Osteoblast (primary cell): ENCODE data around the gene ATP2B3. TPM values are rescaled to one million over a fixed set of nuclear protein-coding genes. Genes with fewer than 3 reads are reported as not detected.

Experiments used
- DNase-seq: peaks from one replicate; pipeline ENCODE4 v3.0.0; 2011; ENCODE audit warnings: low spot score, mixed read lengths; ENCODE audit not compliant: insufficient read length; ENCODE audit errors: missing footprints
- H2AFZ ChIP-seq: 2 replicates; pipeline ENCODE4 v1.6.0; 2011; ENCODE audit warnings: mild to moderate bottlenecking, low read length
- H3K27ac ChIP-seq: 2 replicates; pipeline ENCODE4 v1.5.1; 2011; ENCODE audit warnings: mild to moderate bottlenecking, low read depth, low read length, moderate library complexity
- H3K27me3 ChIP-seq: 2 replicates; pipeline ENCODE4 v1.6.0; 2012; ENCODE audit warnings: mild to moderate bottlenecking, control low read depth, inconsistent platforms, low read length, moderate library complexity; ENCODE audit not compliant: insufficient read depth
- H3K36me3 ChIP-seq: 2 replicates; pipeline ENCODE4 v1.5.1; 2011; ENCODE audit warnings: mild to moderate bottlenecking, low read length, control low read depth, moderate library complexity; ENCODE audit not compliant: insufficient read depth
- H3K4me1 ChIP-seq: 2 replicates; pipeline ENCODE4 v1.5.1; 2011; ENCODE audit warnings: mild to moderate bottlenecking, low read length, control low read depth, moderate library complexity; ENCODE audit not compliant: insufficient read depth
- H3K4me2 ChIP-seq: 2 replicates; pipeline ENCODE4 v1.6.0; 2011; ENCODE audit warnings: mild to moderate bottlenecking, low read length; ENCODE audit not compliant: insufficient read depth
- H3K4me3 ChIP-seq: fragments of 200-600 bp; sonication (generic); 3 replicates; pipeline ENCODE4 v1.5.1; 2012; ENCODE audit warnings: mild to moderate bottlenecking, low read length, inconsistent platforms; ENCODE audit not compliant: insufficient read depth
- H3K79me2 ChIP-seq: 2 replicates; pipeline ENCODE4 v1.6.0; 2012; ENCODE audit warnings: mild to moderate bottlenecking, low read length, control low read depth, inconsistent platforms; ENCODE audit not compliant: insufficient read depth
- H3K9me3 ChIP-seq: 2 replicates; pipeline ENCODE4 v1.5.1; 2011; ENCODE audit warnings: low read depth, low read length, control low read depth
- H4K20me1 ChIP-seq: 2 replicates; pipeline ENCODE4 v1.6.0; 2012; ENCODE audit warnings: mild to moderate bottlenecking, low read length, control low read depth; ENCODE audit not compliant: insufficient read depth
- total RNA-seq: library from RNA; depleted of rRNA; stranded (reverse); fragments of >200 nt; gene quantifications from 2 replicates; pipeline ENCODE4 v1.2.3, GENCODE V29; 2012
- TF ChIP-seq, protein P1 (sequence below): IDR thresholded peaks from 2 replicates; pipeline ENCODE4 v1.5.1; 2011; ENCODE audit warnings: mild to moderate bottlenecking, low read depth, low read length, moderate library complexity; ENCODE audit errors: extremely low read depth

ATP2B3 gene
- total RNA-seq, 1 donor: not detected

DNA sequence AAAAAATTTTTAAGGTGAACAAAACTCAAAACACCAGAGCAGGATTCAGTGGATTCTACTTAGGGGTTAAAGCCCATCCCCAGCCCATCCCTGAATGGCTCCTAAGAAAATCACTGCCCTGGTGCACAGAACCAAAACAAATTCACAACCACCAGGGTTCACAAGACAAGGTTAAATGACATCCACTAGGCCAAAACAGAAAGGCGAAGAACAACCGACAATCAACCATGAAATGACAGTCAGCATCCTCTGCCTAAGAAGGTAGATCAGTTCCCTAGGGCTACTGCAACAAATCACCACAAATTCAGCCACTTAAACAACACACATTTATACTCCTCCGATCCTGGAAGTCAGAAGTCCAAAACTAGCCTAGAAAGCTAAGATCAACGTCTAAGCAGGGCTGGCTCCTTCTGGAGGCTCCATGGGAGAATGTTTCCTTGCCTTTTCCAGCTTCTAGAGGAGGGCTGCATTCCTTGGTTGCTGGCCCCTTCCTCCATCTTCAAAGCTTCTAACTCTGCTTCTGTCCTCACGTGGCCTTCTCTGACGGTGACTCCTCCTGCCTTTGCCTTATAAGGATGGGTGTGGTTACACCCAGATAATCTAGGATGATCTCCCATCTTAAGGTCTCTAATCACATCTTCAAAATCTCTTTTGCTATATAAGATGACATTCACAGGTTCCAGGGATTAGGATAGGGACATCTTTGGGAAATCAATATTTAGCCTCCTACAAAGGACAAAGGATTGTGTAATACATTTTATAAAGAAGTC is 79.7 kb downstream of the ATP2B3 start:
- H3K9me3 ChIP-seq: no peaks in the 10 kb centered on the region
- no peak overlapping the region for H3K4me3 ChIP-seq
- no peak overlapping the region for H2AFZ ChIP-seq
- no peak overlapping the region for H3K27ac ChIP-seq
- H3K36me3 ChIP-seq: peaks cover 3% of the 10 kb centered on the region
- H3K4me2 ChIP-seq: no peak overlapping the region
- DNase-seq: peak; percentile 73
- peaks cover 21% of the 10 kb centered on the region for H4K20me1 ChIP-seq
- TF ChIP-seq, protein P1, sequence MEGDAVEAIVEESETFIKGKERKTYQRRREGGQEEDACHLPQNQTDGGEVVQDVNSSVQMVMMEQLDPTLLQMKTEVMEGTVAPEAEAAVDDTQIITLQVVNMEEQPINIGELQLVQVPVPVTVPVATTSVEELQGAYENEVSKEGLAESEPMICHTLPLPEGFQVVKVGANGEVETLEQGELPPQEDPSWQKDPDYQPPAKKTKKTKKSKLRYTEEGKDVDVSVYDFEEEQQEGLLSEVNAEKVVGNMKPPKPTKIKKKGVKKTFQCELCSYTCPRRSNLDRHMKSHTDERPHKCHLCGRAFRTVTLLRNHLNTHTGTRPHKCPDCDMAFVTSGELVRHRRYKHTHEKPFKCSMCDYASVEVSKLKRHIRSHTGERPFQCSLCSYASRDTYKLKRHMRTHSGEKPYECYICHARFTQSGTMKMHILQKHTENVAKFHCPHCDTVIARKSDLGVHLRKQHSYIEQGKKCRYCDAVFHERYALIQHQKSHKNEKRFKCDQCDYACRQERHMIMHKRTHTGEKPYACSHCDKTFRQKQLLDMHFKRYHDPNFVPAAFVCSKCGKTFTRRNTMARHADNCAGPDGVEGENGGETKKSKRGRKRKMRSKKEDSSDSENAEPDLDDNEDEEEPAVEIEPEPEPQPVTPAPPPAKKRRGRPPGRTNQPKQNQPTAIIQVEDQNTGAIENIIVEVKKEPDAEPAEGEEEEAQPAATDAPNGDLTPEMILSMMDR: no peak
- H3K4me1 ChIP-seq: no peaks in the 10 kb centered on the region
- peaks cover 24% of the 10 kb centered on the region for H3K79me2 ChIP-seq
- no peaks in the 10 kb centered on the region for H3K27me3 ChIP-seq

DNA sequence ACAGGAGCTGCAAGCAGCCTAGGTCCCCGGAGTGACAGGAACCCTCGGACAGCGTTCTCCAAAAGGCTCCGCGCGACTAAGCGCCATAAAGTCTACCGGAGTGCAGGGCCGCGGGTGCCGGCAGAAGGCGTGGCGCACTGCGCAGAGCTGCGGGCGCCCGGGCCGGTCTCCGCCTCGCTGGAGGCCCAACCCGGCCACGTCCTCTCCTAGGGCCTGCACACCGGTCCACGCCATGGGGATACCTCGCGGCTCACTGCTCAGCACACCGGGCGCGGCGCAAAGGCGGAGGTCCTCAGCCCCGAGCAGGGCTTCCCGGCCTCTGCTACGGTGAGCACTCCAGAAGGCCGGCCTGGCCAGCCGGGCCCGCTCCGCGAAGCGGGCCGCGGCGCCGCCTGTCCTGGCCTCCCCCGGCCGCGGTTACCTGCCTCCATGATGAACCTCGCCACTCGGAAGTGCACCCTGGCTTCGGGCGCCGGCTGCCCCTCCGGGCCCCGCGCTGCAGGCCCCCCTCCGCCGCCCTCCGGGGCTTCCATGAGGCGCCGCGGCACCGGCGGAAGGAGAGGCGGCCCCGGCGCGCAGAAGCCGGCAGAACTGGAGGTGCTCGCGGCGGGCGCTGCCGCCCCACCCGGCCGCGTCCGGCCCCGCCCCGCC is 81.2 kb downstream of the ATP2B3 start, which contains the start of gene CCNQ:
Gene CCNQ, minus strand, starts transcription at position 599 of the 651 bp plus-strand sequence. Its CDS starts 66 bp downstream, at position 533.
- Histone ChIP-seq H3K4me1 (no peaks in the 10 kb centered on the region), H3K27ac (no peak within 1 kb of the TSS), H4K20me1 (peaks cover 17% of the 10 kb centered on the region), H3K4me2 (peak within 1 kb of the TSS; percentile 89), H3K79me2 (peaks cover 24% of the 10 kb centered on the region), H2AFZ (peak within 1 kb of the TSS; percentile 85), H3K4me3 (peak within 1 kb of the TSS; percentile 78), H3K9me3 (no peaks in the 10 kb centered on the region), H3K27me3 (no peaks in the 10 kb centered on the region), H3K36me3 (no peaks in the 10 kb centered on the region)
- peak; percentile 86 for DNase-seq
- TF ChIP-seq, protein P1: no peak

DNA sequence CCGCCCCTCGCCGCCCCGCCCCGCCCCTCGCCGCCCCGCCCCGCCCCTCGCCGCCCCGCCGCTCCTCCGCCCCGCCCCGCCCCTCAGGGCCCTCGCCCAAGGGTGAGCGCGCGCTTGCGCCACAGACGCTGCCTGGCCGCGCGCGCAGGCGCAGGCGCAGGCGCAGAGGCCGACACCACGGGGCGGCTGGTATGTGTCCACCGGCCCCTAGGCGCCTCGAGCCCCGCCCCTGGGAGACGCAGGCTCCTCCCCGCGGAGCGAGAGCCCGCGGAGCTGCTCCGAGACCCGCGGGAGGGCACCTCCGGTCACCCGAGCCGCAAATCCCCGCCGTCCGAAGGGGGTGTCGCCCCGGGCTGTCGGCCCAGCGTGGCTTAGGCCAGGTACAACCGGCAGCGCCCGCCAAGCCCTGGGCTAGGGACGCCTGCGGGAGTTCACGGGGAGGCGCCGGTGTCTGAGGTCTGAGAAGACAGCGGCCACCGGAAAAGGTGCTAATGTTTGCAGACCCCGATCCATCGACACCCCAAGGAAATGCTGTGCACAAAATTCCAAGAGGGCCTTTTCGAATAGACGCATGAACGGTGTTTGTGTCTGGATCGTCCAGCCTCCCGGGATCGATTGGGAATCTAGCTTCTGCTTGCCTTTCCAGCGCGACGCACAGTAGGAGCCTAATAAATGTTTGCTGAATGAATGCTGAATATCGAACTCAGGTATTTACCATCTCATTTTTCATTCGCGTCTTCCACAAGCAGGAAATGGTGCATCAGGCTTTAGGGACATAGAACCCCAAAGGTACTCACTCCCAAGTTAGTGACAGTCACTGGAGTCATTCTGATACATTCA is 82.0 kb downstream of the ATP2B3 start:
- peak overlapping the region; percentile 85 for H2AFZ ChIP-seq
- H4K20me1 ChIP-seq: peaks cover 17% of the 10 kb centered on the region
- H3K4me2 ChIP-seq: peak overlapping the region; percentile 89
- peak; percentile 99 for DNase-seq
- H3K9me3 ChIP-seq: no peaks in the 10 kb centered on the region
- TF ChIP-seq, protein P1: no peak
- no peaks in the 10 kb centered on the region for H3K27me3 ChIP-seq
- H3K36me3 ChIP-seq: no peaks in the 10 kb centered on the region
- peak overlapping the region; percentile 78 for H3K4me3 ChIP-seq
- H3K4me1 ChIP-seq: no peaks in the 10 kb centered on the region
- H3K27ac ChIP-seq: no peak overlapping the region
- peaks cover 24% of the 10 kb centered on the region for H3K79me2 ChIP-seq
